ENCODE results near the gene SPATA9.
"Not testable (repeated sequence)": the region's sequence is repeated elsewhere in the genome, so short reads cannot be mapped to it uniquely, and the experiment has no call there.

- TF ChIP-seq CTCF (IDR thresholded peaks at IDR 0.05); EZH2 (IDR thresholded peaks at IDR 0.05; ENCODE audit: borderline replicate concordance, insufficient read depth, low read depth, low read length, poor library complexity, severe bottlenecking): not testable (repeated sequence)
Observed at GRCh38 chr5:95646226-95646568, 36.6 kb downstream of the SPATA9 start.

Data from B cell (primary cell).